GM12878 (cell line): ENCODE data around the gene GMDS. TPM values are rescaled to one million over a fixed set of nuclear protein-coding genes. Genes with fewer than 3 reads are reported as not detected.

ENCODE experiments used
- ATF7 ChIP-seq: fragments of 450-650 bp; IDR thresholded peaks from 2 replicates; pipeline ENCODE4 v1.6.1; 2016; ENCODE audit warnings: low read depth, mild to moderate bottlenecking
- BCL11A ChIP-seq: IDR thresholded peaks from 2 replicates; pipeline ENCODE4 v1.6.1; 2011; ENCODE audit warnings: low read depth, low read length
- BHLHE40 ChIP-seq, 2 experiments: fragments of 450-650 bp in 1 of 2; IDR thresholded peaks; 2 replicates each; pipeline ENCODE4 v1.6.1; 2011 to 2017; ENCODE audit warnings: low read depth in 2 of 2, borderline replicate concordance in 1 of 2, improper control_type of control experiment in 1 of 2, low read length in 1 of 2, mild to moderate bottlenecking in 1 of 2
- BMI1 ChIP-seq: fragments of 450-650 bp; IDR thresholded peaks from 2 replicates; pipeline ENCODE4 v1.6.1; 2016; ENCODE audit warnings: mild to moderate bottlenecking, moderate library complexity, borderline replicate concordance
- BRCA1 ChIP-seq: IDR thresholded peaks from 2 replicates; pipeline ENCODE4 v1.6.1; 2011; ENCODE audit warnings: low read depth, low read length, improper control_type of control experiment
- CBX3 ChIP-seq: fragments of 200-600 bp; sonication (generic); IDR thresholded peaks from 2 replicates; pipeline ENCODE4 v1.6.1; 2016; ENCODE audit warnings: low read depth, borderline replicate concordance
- CEBPB ChIP-seq, 2 experiments: fragments of 150-350 bp in 1 of 2; IDR thresholded peaks; 2 replicates each; pipeline ENCODE4 v1.6.1; 2012 to 2014; ENCODE audit warnings: low read depth in 2 of 2, low read length in 2 of 2, borderline replicate concordance in 1 of 2, inconsistent platforms in 1 of 2
- FOXM1 ChIP-seq: IDR thresholded peaks from 2 replicates; pipeline ENCODE4 v1.6.1; 2012; ENCODE audit warnings: low read depth, mild to moderate bottlenecking, inconsistent platforms, low read length, moderate library complexity
- GABPA ChIP-seq: IDR thresholded peaks from 2 replicates; pipeline ENCODE4 v1.6.1; 2014; ENCODE audit warnings: antibody characterized with exemption, low read depth, mild to moderate bottlenecking, inconsistent platforms
- HDAC6 ChIP-seq: fragments of 200-600 bp; sonication (generic); IDR thresholded peaks from one replicate; pipeline ENCODE4 v1.8.0; 2017; ENCODE audit warnings: antibody characterized with exemption; ENCODE audit not compliant: unreplicated experiment
- HDGF ChIP-seq: fragments of 450-650 bp; IDR thresholded peaks from 2 replicates; pipeline ENCODE4 v1.6.1; 2016; ENCODE audit warnings: antibody characterized with exemption
- IKZF1 ChIP-seq: fragments of 450-650 bp; conservative IDR thresholded peaks from 2 replicates; pipeline ENCODE4 v1.6.1; 2017; ENCODE audit warnings: antibody characterized with exemption, mild to moderate bottlenecking
- KDM1A ChIP-seq: fragments of 200-600 bp; sonication (generic); IDR thresholded peaks from 2 replicates; pipeline ENCODE4 v1.6.1; 2016; ENCODE audit warnings: borderline replicate concordance
- MXI1 ChIP-seq: fragments of 150-350 bp; IDR thresholded peaks from 2 replicates; pipeline ENCODE4 v1.6.1; 2011; ENCODE audit warnings: low read depth, mild to moderate bottlenecking, inconsistent platforms, low read length, improper control_type of control experiment
- NBN ChIP-seq: fragments of 450-650 bp; IDR thresholded peaks from 2 replicates; pipeline ENCODE4 v1.6.1; 2016
- NFYB ChIP-seq: IDR thresholded peaks from 2 replicates; pipeline ENCODE4 v1.6.1; 2011; ENCODE audit warnings: low read depth, mild to moderate bottlenecking, low read length, improper control_type of control experiment, moderate library complexity; ENCODE audit not compliant: insufficient read depth
- RCOR1 ChIP-seq: conservative IDR thresholded peaks from 2 replicates; pipeline ENCODE4 v1.6.1; 2012; ENCODE audit warnings: low read depth, low read length, improper control_type of control experiment
- RELA ChIP-seq: fragments of 450-650 bp; IDR thresholded peaks from 2 replicates; pipeline ENCODE4 v1.8.0; 2014; ENCODE audit warnings: borderline replicate concordance; ENCODE audit not compliant: partially characterized antibody
- SMC3 ChIP-seq: IDR thresholded peaks from 2 replicates; pipeline ENCODE4 v1.6.1; 2011; ENCODE audit warnings: low read length, improper control_type of control experiment, borderline replicate concordance
- TCF7 ChIP-seq: IDR thresholded peaks from 2 replicates; pipeline ENCODE4 v1.6.1; 2014; ENCODE audit warnings: antibody characterized with exemption, borderline replicate concordance
- ZBED1 ChIP-seq: IDR thresholded peaks from 2 replicates; pipeline ENCODE4 v1.6.1; 2016; ENCODE audit warnings: borderline replicate concordance
- ZBTB33 ChIP-seq: fragments of 450-650 bp; IDR thresholded peaks from 2 replicates; pipeline ENCODE4 v1.6.1; 2017; ENCODE audit warnings: mild to moderate bottlenecking
- ZNF217 ChIP-seq: fragments of 450-650 bp; IDR thresholded peaks from 2 replicates; pipeline ENCODE4 v1.6.1; 2017; ENCODE audit warnings: antibody characterized with exemption, mild to moderate bottlenecking
- ZNF274 ChIP-seq: IDR thresholded peaks from one replicate; pipeline ENCODE4 v1.8.0; 2011; ENCODE audit not compliant: insufficient read length, insufficient read depth
- polyA plus RNA-seq, 11 experiments: library from polyadenylated mRNA; depleted of rRNA in 4 of 11; unstranded in 6 of 11; stranded (reverse) in 5 of 11; fragments of >200 nt; fragmentation: Nextera tagmentation in 4 of 11; fragmentation: Illumina TruSeq in 1 of 11; extraction: Ambion mirVana in 4 of 11; extraction: Trizol in 1 of 11; gene quantifications; 1 replicate in 1 of 11; 2 replicates in 10 of 11; pipeline versions ENCODE4 v1.2.1 to v1.2.3, GENCODE V29; 2011 to 2016; ENCODE audit warnings: inconsistent platforms in 2 of 11, missing spikeins in 2 of 11, low read depth in 1 of 11
- total RNA-seq, 4 experiments: library from RNA; depleted of rRNA in 3 of 4; stranded (reverse); fragments of >200 nt in 3 of 4; fragmentation: Illumina TruSeq in 1 of 4; extraction: Trizol in 1 of 4; gene quantifications; 2 replicates each; pipeline versions ENCODE4 v1.2.1 to v1.2.3, GENCODE V29; 2013 to 2021
- TF ChIP-seq, protein P1 (sequence below): fragments of 450-650 bp; conservative IDR thresholded peaks from 2 replicates; pipeline ENCODE4 v1.6.1; 2017; ENCODE audit warnings: mild to moderate bottlenecking, moderate library complexity
- TF ChIP-seq, protein P2 (sequence below): IDR thresholded peaks from 2 replicates; pipeline ENCODE4 v1.6.1; 2011; ENCODE audit warnings: borderline replicate concordance, low read depth, mild to moderate bottlenecking, moderate library complexity, low read length; ENCODE audit not compliant: insufficient read depth, poor library complexity, severe bottlenecking
- TF ChIP-seq, protein P3 (sequence below): fragments of 450-650 bp; IDR thresholded peaks from 2 replicates; pipeline ENCODE4 v1.6.1; 2017; ENCODE audit warnings: borderline replicate concordance

The GMDS gene
- total and polyA plus RNA-seq, 10 of the 15 experiments (the other 5 are each of a cell fraction or from before 2014, with no cell fraction given) = 0.61 to 53.8 (median 29.3) TPM

GRCh38 chr6:2129182-2129621, 116.2 kb downstream of the GMDS start (continued):
- TF ChIP-seq, protein P1, sequence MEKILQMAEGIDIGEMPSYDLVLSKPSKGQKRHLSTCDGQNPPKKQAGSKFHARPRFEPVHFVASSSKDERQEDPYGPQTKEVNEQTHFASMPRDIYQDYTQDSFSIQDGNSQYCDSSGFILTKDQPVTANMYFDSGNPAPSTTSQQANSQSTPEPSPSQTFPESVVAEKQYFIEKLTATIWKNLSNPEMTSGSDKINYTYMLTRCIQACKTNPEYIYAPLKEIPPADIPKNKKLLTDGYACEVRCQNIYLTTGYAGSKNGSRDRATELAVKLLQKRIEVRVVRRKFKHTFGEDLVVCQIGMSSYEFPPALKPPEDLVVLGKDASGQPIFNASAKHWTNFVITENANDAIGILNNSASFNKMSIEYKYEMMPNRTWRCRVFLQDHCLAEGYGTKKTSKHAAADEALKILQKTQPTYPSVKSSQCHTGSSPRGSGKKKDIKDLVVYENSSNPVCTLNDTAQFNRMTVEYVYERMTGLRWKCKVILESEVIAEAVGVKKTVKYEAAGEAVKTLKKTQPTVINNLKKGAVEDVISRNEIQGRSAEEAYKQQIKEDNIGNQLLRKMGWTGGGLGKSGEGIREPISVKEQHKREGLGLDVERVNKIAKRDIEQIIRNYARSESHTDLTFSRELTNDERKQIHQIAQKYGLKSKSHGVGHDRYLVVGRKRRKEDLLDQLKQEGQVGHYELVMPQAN = no peak
- TF ChIP-seq HDAC6 (no peak), BHLHE40 (IDR thresholded peaks at IDR 0.05; ENCODE audit: borderline replicate concordance in 1 of 2, low read depth in 2 of 2, low read length in 1 of 2) (no peak), NBN (no peak), ZBTB33 (no peak), FOXM1 (peak; percentile 58; the same call in 1 of the 2 replicates), BRCA1 (no peak), RELA (no peak), SMC3 (no peak), TCF7 (peak; percentile 74), ATF7 (peak; percentile 55), ZBED1 (peak; percentile 70; the same call in 1 of the 2 replicates), BMI1 (no peak), IKZF1 (0 out of 2 replicates have a peak, but pooled peaks have one; percentile 23), KDM1A (no peak), CEBPB (IDR thresholded peaks at IDR 0.05; ENCODE audit: borderline replicate concordance in 1 of 2, low read depth in 2 of 2, low read length in 2 of 2) (no peak), HDGF (no peak), NFYB (no peak), ZNF274 (no peak), CBX3 (no peak), BCL11A (0 out of 2 replicates have a peak, but pooled peaks have one; percentile 3), RCOR1 (no peak), GABPA (no peak), ZNF217 (no peak), MXI1 (no peak)
- TF ChIP-seq, protein P2, sequence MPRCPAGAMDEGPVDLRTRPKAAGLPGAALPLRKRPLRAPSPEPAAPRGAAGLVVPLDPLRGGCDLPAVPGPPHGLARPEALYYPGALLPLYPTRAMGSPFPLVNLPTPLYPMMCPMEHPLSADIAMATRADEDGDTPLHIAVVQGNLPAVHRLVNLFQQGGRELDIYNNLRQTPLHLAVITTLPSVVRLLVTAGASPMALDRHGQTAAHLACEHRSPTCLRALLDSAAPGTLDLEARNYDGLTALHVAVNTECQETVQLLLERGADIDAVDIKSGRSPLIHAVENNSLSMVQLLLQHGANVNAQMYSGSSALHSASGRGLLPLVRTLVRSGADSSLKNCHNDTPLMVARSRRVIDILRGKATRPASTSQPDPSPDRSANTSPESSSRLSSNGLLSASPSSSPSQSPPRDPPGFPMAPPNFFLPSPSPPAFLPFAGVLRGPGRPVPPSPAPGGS = peak; percentile 25
- TF ChIP-seq, protein P3, sequence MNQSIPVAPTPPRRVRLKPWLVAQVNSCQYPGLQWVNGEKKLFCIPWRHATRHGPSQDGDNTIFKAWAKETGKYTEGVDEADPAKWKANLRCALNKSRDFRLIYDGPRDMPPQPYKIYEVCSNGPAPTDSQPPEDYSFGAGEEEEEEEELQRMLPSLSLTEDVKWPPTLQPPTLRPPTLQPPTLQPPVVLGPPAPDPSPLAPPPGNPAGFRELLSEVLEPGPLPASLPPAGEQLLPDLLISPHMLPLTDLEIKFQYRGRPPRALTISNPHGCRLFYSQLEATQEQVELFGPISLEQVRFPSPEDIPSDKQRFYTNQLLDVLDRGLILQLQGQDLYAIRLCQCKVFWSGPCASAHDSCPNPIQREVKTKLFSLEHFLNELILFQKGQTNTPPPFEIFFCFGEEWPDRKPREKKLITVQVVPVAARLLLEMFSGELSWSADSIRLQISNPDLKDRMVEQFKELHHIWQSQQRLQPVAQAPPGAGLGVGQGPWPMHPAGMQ = no peak
